Vagina (tissue), 2 donors: ENCODE measurements around the gene ZMYND11.

Experiments used
- POLR2AphosphoS5 ChIP-seq, 2 donors: sonication (generic); formaldehyde crosslinking; IDR thresholded peaks; one replicate each; pipeline ENCODE4 v1.9.0; 2017; ENCODE audit warnings: antibody characterized with exemption in 2 of 2, mild to moderate bottlenecking in 2 of 2, low read depth in 1 of 2; ENCODE audit not compliant: insufficient read depth in 1 of 2
- TF ChIP-seq, protein P1 (sequence below), 3 experiments: fragments of 450-650 bp in 2 of 3; fragments of 200-600 bp in 1 of 3; sonication (generic) in 1 of 3; IDR thresholded peaks; one replicate each; pipeline ENCODE4 v1.5.1; 2017 to 2019; ENCODE audit warnings: antibody characterized with exemption in 3 of 3, mild to moderate bottlenecking in 2 of 3, moderate library complexity in 2 of 3

DNA sequence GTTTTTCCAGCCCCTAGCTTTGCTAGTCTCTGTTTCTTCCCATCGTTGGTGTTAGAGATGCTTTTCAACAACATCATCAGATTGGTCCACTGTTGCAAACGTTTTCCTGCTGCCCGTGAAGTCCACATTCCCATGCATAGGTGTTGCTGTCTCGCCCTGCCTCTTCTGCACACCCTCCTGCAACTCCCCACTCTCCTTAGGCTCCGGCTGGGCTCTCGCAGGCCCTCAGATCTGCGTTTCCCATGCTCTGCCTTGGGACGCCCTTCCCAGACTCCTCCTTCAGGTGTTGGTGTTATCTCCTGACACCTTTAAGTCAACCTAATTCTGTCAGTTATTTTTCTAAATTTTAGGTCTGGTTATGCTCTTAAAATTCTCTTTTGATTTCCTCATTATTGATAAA, 55.0 kb downstream of the ZMYND11 start:
- TF ChIP-seq, protein P1, sequence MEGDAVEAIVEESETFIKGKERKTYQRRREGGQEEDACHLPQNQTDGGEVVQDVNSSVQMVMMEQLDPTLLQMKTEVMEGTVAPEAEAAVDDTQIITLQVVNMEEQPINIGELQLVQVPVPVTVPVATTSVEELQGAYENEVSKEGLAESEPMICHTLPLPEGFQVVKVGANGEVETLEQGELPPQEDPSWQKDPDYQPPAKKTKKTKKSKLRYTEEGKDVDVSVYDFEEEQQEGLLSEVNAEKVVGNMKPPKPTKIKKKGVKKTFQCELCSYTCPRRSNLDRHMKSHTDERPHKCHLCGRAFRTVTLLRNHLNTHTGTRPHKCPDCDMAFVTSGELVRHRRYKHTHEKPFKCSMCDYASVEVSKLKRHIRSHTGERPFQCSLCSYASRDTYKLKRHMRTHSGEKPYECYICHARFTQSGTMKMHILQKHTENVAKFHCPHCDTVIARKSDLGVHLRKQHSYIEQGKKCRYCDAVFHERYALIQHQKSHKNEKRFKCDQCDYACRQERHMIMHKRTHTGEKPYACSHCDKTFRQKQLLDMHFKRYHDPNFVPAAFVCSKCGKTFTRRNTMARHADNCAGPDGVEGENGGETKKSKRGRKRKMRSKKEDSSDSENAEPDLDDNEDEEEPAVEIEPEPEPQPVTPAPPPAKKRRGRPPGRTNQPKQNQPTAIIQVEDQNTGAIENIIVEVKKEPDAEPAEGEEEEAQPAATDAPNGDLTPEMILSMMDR (IDR thresholded peaks at IDR 0.05) = no peak
- no peak for TF ChIP-seq POLR2AphosphoS5 (IDR thresholded peaks at IDR 0.05; ENCODE audit: insufficient read depth in 1 of 2, low read depth in 1 of 2)
